GM13976 (cell line): ENCODE measurements around the gene CORIN.

ENCODE experiments used
- DNase-seq: peaks from one replicate; pipeline ENCODE4 v3.0.0; 2012; ENCODE audit warnings: low spot score
- in situ Hi-C: fragments of 300-500 bp; cut with MboI; formaldehyde crosslinking; loops from one replicate; pipeline ENCODE4 v1.12.0; 2022; ENCODE audit warnings: low sequenced_read_pairs, mixed read lengths, inconsistent platforms; ENCODE audit not compliant: unreplicated experiment
- TF ChIP-seq, protein P1 (sequence below): IDR thresholded peaks from 2 replicates; pipeline ENCODE4 v1.5.1; 2012; ENCODE audit warnings: borderline replicate concordance, mild to moderate bottlenecking; ENCODE audit not compliant: insufficient read depth; ENCODE audit errors: extremely low read depth, missing control alignments, control extremely low read depth

Gene CORIN

DNA sequence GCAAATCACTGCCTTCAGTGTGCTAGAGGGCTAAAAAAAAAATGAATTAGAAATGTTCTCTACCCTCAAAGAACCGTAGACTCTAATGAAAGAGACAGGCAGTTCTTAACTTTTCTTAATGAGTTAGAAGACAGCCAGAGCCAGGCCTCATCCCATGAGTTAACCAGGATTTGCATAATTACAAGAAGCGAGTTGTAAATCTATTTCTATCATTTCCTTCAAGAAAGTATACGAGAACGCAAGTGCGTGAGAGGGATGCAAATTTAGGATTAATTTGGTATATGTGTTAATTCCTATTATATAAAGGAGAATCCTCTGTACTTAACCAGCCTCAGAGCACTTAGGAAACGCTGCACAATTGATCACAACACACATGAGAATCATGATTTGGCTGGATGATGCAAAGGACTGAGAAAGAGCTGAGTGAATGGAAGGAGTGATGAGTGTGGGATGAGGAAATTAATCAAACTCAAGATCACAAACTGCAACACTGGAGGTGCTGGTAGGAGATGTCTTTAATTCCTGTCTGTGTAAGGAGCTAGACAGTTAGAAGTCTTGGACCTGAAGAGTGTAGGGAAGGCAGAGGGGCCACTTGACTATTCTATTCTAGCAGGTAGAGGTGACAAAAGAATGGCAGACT, 195.6 kb downstream of the CORIN start:
- in situ Hi-C loops: no loop called here
- TF ChIP-seq, protein P1, sequence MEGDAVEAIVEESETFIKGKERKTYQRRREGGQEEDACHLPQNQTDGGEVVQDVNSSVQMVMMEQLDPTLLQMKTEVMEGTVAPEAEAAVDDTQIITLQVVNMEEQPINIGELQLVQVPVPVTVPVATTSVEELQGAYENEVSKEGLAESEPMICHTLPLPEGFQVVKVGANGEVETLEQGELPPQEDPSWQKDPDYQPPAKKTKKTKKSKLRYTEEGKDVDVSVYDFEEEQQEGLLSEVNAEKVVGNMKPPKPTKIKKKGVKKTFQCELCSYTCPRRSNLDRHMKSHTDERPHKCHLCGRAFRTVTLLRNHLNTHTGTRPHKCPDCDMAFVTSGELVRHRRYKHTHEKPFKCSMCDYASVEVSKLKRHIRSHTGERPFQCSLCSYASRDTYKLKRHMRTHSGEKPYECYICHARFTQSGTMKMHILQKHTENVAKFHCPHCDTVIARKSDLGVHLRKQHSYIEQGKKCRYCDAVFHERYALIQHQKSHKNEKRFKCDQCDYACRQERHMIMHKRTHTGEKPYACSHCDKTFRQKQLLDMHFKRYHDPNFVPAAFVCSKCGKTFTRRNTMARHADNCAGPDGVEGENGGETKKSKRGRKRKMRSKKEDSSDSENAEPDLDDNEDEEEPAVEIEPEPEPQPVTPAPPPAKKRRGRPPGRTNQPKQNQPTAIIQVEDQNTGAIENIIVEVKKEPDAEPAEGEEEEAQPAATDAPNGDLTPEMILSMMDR: no peak

DNA sequence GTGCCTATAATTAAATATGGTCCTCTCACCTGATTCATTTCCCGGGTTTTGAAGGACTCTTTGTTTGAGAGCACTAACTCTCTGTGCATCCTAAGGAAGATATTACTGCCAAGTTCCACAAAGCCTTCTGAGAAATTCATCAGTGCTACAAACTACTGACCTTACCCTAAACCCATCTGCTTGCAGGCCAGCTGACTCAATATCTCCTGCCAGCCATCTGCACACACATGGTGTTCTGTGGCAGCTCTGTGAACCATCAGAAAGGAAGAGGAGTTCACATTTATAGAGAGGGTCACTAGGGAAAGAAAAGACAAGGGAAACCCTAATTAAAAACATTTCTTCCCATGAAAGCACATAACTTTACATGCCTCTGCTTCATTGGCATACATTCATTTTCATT, 196.1 kb downstream of the CORIN start:
- in situ Hi-C loops: no loop called here
- TF ChIP-seq, protein P1: no peak
- no peak for DNase-seq

More for the DNA sequence above, 195.6 kb downstream of the CORIN start:
- no peak for DNase-seq

DNA sequence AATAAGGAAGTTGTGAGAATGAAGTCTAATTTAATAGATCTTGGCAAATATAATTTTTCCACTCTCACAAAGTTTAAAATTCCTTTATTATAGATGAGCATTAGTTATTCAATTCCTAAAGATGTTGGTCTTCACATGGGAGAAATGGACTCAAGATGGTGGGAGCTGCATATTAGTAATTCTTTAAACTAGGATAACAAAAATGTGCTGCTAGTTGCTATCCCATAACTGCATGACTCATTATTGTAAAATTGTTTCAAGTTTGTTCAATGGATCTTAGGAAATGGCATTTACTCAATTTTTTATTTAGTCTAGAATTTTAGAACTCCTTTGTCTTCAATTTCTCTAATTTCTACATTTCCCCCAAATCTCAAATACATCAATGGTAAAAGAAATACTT, 197.0 kb downstream of the CORIN start:
- DNase-seq: no peak
- TF ChIP-seq, protein P1: no peak
- in situ Hi-C loops: no loop called here

DNA sequence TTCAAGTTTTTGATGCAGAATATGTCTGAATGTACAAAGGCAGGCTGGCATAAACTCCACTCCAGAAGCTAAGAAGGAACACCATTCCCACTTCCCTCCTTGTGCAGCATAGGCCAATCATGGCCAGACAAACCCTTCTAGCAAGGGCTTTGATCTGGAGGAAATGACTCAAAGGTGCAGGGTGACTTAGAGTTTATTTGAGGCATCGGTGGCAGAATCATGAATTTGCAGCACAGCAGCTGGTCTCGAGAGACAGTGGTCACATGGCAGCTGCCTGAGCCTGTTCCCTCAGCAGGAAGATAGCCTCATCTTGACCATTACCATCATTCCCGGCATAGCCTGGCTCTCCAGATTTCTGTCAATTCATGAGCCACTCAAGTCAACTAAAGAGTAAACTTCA, 198.3 kb downstream of the CORIN start:
- TF ChIP-seq, protein P1: no peak
- no peak for DNase-seq
- in situ Hi-C loops: no loop called here

DNA sequence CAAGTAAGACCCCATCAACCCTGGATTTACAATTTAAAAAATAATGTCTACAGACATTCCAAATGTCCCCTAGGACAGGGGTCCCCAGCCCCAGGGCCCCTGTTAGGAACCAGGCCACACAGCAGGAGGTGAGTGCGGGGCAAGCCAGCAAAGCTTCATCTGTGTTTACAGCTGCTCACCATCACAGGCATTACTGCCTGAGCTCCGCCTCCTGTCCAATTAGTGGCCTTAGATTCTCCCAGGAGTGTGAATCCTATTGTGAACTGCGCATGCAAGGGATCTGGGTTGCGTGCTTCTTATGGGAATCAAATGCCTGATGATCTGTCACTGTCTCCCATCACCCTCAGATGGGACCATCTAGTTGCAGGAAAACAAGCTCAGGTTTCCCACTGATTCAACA, 206.7 kb downstream of the CORIN start:
- TF ChIP-seq, protein P1: no peak
- no peak for DNase-seq
- in situ Hi-C loops: no loop called here

DNA sequence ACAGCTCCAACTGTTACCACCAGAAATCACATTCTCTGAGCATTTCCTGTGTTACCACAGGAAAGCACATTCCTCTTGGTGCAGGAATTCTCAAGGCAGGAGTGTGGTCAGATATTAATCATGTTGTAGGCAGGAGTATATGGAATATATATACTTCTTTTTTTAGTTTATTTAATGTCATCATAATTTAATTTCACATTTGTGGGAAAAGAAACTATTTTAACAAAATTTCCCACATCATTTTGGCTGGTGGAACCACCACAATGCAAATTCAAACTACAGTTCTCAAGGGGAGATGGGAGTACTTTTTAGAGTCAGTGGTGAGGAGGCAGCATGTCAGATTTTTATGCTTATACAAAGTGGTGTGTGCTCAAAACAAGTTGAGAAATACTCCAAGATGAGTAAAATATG, 213.8 kb downstream of the CORIN start:
- DNase-seq: no peak
- in situ Hi-C loops: no loop called here
- TF ChIP-seq, protein P1: no peak
